Activated B cell treated with CpG ODN at 0.5 μM for 24 hours (primary cell): ENCODE measurements around the gene PTGDR2. TPM values are rescaled to one million over a fixed set of nuclear protein-coding genes. Genes with fewer than 3 reads are reported as not detected.

Experiments
- ATAC-seq: fragments of 200-7000 bp; cut with Tn5 transposase; one replicate; pipeline ENCODE4 v1.10.0; 2021; ENCODE audit warnings: low read depth, mild to moderate bottlenecking, moderate library complexity
- CTCF ChIA-PET: fragments of 350-600 bp; sonication (Branson Sonifier 250); formaldehyde crosslinking; loops from one replicate; lab custom pipeline; 2021; ENCODE audit warnings: antibody characterized with exemption; lab: Charles Lee
- POLR2A ChIA-PET: fragments of 350-600 bp; sonication (Branson Sonifier 250); formaldehyde crosslinking; loops from one replicate; lab custom pipeline; 2021; ENCODE audit warnings: antibody characterized with exemption; lab: Charles Lee
- DNase-seq: peaks from one replicate; pipeline ENCODE4 v3.0.0; 2022
- H3K27ac Mint-ChIP-seq: one replicate; pipeline ENCODE4 v1.8.0; 2020; ENCODE audit warnings: mixed read lengths
- H3K27me3 Mint-ChIP-seq: one replicate; pipeline ENCODE4 v1.8.0; 2021; ENCODE audit warnings: mixed read lengths
- H3K36me3 Mint-ChIP-seq: one replicate; pipeline ENCODE4 v1.8.0; 2021; ENCODE audit warnings: low read depth, mixed read lengths
- H3K4me1 Mint-ChIP-seq: one replicate; pipeline ENCODE4 v1.8.0; 2021; ENCODE audit warnings: mixed read lengths
- H3K4me3 Mint-ChIP-seq: one replicate; pipeline ENCODE4 v1.8.0; 2020; ENCODE audit warnings: mild to moderate bottlenecking, mixed read lengths
- H3K9me3 Mint-ChIP-seq: one replicate; pipeline ENCODE4 v1.8.0; 2020; ENCODE audit warnings: mixed read lengths
- intact Hi-C: fragments of 100-400 bp; cut with micrococcal nuclease; formaldehyde crosslinking; loops from one replicate; pipeline ENCODE4 v1.15.1; 2024
- total RNA-seq: library from RNA; stranded (reverse); gene quantifications from 2 replicates; pipeline ENCODE4 v1.2.3, GENCODE V29; 2022
- TF ChIP-seq, protein P1 (sequence below): fragments of 200-600 bp; IDR thresholded peaks from one replicate; pipeline ENCODE4 v1.8.0; 2022; ENCODE audit warnings: antibody characterized with exemption, mild to moderate bottlenecking

PTGDR2 gene
- total RNA-seq, 1 donor from 2014 or later = not detected

DNA sequence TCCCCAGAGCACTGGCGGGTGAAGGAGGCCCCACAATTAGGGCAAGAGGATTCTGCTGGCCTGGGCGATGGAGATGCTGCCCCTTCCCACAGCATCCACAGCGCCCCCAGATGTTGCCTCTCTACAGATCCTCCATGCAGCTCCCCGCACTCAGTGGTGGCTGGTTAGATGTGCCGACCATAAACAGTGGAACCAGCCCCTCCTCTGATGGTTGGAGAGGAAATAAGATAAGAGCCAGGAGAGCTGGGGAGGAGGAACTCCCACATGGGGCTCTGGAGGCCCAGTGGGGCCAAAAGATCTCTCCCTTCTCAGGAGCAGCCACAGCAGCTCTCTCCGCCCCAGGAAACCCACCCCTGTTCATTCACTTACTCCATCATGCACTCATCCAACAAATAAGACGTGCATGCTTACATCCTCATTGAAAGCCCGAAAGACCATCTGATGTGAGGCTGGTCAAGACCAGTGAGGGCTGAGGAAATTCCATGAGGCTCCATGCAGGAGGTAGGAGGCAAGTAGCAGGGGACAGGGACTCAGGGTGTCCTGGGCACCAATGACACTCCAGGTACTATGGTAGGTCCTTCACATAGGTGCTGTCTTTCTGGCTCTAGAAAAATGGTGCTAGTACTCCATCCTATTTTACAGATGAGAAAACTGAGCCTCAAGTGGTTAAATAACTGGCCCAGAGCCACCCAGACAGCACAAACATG lies 1.5 kb downstream of the PTGDR2 start:
- H3K27ac Mint-ChIP-seq = no peak overlapping the region
- no peak for ATAC-seq
- no peaks in the 10 kb centered on the region for H3K27me3 Mint-ChIP-seq
- H3K36me3 Mint-ChIP-seq = peaks cover 41% of the 10 kb centered on the region
- ChIA-PET CTCF (no interaction called here), POLR2A (no interaction called here)
- TF ChIP-seq, protein P1, sequence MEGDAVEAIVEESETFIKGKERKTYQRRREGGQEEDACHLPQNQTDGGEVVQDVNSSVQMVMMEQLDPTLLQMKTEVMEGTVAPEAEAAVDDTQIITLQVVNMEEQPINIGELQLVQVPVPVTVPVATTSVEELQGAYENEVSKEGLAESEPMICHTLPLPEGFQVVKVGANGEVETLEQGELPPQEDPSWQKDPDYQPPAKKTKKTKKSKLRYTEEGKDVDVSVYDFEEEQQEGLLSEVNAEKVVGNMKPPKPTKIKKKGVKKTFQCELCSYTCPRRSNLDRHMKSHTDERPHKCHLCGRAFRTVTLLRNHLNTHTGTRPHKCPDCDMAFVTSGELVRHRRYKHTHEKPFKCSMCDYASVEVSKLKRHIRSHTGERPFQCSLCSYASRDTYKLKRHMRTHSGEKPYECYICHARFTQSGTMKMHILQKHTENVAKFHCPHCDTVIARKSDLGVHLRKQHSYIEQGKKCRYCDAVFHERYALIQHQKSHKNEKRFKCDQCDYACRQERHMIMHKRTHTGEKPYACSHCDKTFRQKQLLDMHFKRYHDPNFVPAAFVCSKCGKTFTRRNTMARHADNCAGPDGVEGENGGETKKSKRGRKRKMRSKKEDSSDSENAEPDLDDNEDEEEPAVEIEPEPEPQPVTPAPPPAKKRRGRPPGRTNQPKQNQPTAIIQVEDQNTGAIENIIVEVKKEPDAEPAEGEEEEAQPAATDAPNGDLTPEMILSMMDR = no peak
- peaks cover 11% of the 10 kb centered on the region for H3K4me1 Mint-ChIP-seq
- no peak for DNase-seq
- H3K9me3 Mint-ChIP-seq = no peaks in the 10 kb centered on the region
- H3K4me3 Mint-ChIP-seq = no peak overlapping the region
- intact Hi-C loops = no loop called here

DNA sequence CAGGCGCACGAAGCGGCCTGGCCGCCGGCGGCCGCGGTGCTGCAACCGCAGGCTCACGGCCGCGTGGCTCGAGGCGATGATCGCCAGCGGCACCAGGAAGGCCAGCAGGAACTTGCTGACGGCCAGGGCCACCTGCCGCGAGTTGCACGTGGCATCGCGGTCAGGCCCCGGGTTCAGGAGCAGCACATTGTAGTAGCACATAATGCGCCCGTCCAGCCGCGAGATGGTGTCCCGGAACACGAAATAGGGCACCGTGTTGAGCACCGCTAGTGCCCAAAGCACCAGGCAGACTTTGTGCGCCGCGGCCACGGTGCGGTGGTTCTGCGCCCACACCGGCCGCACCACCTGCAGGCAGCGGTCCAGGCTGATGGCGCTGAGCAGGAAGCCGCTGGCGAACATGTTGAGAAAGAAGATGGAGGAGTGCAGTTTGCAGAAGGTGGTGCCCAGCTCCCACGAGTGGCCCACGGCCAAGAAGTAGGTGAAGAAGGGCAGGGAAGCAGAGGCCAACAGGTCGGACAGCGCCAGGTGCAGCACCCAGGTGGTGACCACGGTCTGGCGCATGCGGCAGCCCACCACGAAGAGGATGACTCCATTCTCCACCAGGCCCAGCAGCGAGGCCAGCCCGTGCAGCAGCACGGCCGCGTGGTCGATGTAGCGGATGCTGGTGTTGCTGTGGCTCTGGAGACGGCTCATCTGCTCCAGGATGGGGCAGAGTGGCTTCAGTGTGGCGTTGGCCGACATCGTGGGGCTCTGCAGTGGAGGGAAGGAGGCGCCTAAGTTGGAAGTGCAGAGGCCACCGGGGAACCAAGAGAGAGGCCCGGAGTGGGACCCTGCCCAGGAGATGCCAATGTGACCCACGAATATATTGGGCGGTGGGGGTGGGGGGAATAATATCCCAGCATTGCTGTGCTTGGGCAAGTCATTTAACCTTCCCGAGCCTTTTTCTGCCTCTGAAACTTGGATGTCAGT lies 2.5 kb downstream of the PTGDR2 start:
- no peaks in the 10 kb centered on the region for H3K9me3 Mint-ChIP-seq
- CTCF ChIA-PET = no interaction called here
- DNase-seq (no peak), ATAC-seq (no peak)
- H3K4me3 Mint-ChIP-seq = no peak overlapping the region
- H3K27me3 Mint-ChIP-seq = no peaks in the 10 kb centered on the region
- H3K27ac Mint-ChIP-seq = no peak overlapping the region
- TF ChIP-seq, protein P1 = no peak
- H3K36me3 Mint-ChIP-seq = peaks cover 51% of the 10 kb centered on the region
- H3K4me1 Mint-ChIP-seq = peaks cover 2% of the 10 kb centered on the region
- intact Hi-C loops = no loop called here
- POLR2A ChIA-PET = no interaction called here

DNA sequence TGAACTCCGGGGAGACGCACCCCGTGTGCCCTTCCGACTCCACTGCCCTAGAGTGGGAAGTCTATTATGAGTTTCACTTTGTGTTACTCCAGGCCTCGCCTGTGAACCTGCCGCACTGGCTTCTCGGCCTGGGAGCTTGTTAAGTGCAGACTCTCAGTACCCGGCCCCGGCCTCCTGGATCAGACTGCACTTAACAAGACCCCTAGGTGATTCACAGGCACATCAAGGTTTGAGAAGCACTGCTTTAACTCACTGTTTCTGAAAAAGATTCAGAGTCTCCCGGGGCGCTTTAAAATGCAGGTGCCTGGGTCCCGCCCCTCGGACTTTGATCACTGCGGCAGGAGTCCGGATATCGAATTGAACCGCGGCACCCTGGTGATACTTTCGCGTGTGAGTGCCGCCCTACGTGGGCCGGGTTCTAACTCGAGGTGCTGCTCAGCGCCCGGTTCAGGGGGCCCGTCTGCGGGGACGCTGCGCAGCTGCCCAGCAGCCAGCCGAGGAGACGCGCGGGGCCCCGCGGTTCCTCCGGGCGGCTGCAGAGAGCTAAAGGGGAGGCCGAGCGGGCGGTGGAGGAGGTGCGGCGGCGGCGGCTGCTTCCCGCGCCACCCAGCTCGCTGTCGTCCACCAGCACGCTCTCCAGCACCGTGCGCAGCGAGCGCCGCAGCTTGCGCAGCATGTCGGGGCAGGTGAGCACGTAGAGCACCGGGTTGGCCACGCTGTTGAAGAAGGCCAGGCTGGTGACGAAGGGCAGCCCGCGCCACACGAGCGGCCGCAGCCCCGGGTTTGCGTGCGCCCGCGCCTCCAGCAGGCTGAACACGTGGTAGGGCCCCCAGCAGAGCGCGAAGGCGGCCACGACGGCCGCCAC lies 3.4 kb downstream of the PTGDR2 start:
- Mint-ChIP-seq H3K4me3 (no peak overlapping the region), H3K36me3 (peaks cover 59% of the 10 kb centered on the region), H3K27me3 (no peaks in the 10 kb centered on the region), H3K27ac (no peak overlapping the region), H3K9me3 (no peaks in the 10 kb centered on the region), H3K4me1 (no peaks in the 10 kb centered on the region)
- TF ChIP-seq, protein P1 = no peak
- ChIA-PET POLR2A (no interaction called here), CTCF (no interaction called here)
- intact Hi-C loops = no loop called here
- DNase-seq (no peak), ATAC-seq (no peak)

DNA sequence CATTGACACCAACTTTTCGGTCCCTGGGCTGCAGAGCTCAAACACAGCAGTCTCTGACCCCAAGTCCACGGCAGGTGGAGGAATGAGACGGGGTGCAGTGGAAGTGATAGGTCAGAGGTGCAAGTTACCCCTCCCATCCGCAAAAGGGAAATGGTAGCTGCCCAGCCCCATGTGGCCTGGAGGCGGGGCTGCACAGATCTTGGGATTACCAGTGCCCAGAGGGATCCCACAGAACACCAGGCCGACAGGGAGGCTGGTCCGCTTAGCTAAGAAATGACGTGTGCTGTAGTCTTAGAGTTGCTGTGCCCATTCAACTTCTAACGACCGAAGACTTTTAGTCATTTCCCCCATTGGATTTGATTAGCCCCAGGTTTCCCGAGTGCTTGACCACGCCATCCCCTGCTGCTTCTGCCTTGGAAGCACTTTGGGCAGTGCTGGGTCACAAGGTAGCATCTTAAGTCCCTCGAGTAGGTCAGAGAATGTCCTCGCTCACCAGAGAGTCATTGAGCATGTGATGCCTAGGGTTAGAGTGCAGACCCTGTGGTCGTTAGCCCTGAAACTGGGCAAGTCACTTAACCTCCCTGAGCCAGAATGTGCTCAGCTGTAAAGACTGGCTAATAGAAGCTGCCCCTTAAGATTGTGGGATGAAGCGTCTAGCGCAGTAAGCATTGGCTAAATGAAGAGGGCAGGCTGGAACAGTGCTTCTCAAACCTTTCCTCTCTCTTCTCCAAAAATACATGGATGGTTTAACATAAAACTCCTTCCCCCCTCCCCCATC lies 4.2 kb downstream of the PTGDR2 start:
- Mint-ChIP-seq H3K27ac (no peak overlapping the region), H3K36me3 (peaks cover 62% of the 10 kb centered on the region), H3K4me1 (no peaks in the 10 kb centered on the region), H3K9me3 (no peaks in the 10 kb centered on the region), H3K4me3 (no peak overlapping the region), H3K27me3 (no peaks in the 10 kb centered on the region)
- ChIA-PET CTCF (no interaction called here), POLR2A (no interaction called here)
- intact Hi-C loops = no loop called here
- ATAC-seq (no peak), DNase-seq (no peak)
- TF ChIP-seq, protein P1 = no peak
